ENCODE data around the gene CLCN7. TPM values are rescaled to one million over a fixed set of nuclear protein-coding genes. Genes with fewer than 3 reads are reported as not detected.
A peak's percentile ranks its signal among the peaks of the same experiment; 100 is the strongest.

Gene CLCN7
- total and polyA plus RNA-seq, 5 donors from 2014 or later = 22.0 to 104 (median 24.5) TPM

DNA sequence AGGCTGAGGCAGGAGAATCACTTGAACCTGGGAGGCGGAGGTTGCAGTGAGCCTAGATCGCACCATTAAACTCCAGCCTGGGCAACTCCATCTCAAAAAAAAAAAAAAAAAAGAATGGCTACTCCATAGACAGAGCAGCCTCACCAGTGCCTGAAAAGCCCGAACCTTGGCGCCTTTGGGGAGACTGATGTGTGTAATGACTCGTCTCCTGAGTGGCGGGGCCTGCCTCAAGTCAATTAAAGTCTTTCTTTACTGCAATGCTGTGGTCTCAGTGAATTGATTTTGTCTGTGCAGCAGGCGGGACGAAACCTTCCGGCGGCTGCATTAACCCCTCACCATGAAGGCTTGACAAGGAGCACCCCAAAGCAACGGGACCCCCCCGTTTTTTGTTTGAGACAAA, 50.8 kb downstream of the CLCN7 start:
- Histone ChIP-seq H3K27ac (ENCODE audit: insufficient read depth, low read length, poor library complexity, severe bottlenecking) (no peak overlapping the region), H3K36me3 (ENCODE audit: control insufficient read depth, insufficient read depth, low read length) (no peaks in the 10 kb centered on the region), H3K4me1 (ENCODE audit: control insufficient read depth, insufficient read depth, low read length, poor library complexity, severe bottlenecking) (peaks cover 21% of the 10 kb centered on the region), H3K4me3 (ENCODE audit: low read depth, low read length) (no peak overlapping the region), H3K9me3 (ENCODE audit: control insufficient read depth in 2 of 2, low read length in 2 of 2) (no peaks in the 10 kb centered on the region), H3K27me3 (ENCODE audit: control insufficient read depth, insufficient read depth, low read length) (no peaks in the 10 kb centered on the region)
- Mint-ChIP-seq H3K4me1 (peaks cover 2 to 16% (median 12%) of the 10 kb centered on the region in 4 donors), H3K36me3 (no peaks in the 10 kb centered on the region), H3K4me3 (peak overlapping the region in 2 of 4 donors; percentile 23 to 24), H3K9me3 (peaks cover 0 to 1% (median 0%) of the 10 kb centered on the region in 7 donors), H3K27ac (no peak overlapping the region), H3K27me3 (peaks cover 9% of the 10 kb centered on the region)
- ATAC-seq (ENCODE audit: low read depth in 2 of 2) (no peak), DNase-seq (no peak)

DNA sequence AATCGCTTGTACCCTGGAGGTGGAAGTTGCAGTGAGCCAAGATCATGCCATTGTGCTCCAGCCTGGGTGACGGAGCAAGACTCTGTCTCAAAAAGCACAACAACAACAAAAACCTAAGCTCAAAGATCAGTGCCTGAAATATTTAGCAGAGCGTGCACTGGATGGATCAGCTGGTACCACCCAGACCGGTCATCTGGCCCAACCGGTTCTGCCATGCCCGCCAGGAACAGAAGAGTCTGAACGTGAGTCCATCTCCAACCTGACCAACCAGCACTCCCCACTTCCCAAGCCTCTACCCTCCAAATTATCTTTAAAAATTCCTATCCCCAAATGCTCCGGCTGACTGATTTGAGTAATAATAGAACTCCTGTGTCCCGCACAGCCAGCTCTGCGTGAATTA, 52.8 kb downstream of the CLCN7 start:
- Mint-ChIP-seq H3K27ac (peak overlapping the region; percentile 84 to 98 (median 85)), H3K4me3 (peak overlapping the region; percentile 33 to 71 (median 46)), H3K9me3 (peaks cover 0 to 1% (median 0%) of the 10 kb centered on the region in 7 donors), H3K36me3 (no peaks in the 10 kb centered on the region), H3K4me1 (peaks cover 2 to 24% (median 12%) of the 10 kb centered on the region in 4 donors), H3K27me3 (peaks cover 9% of the 10 kb centered on the region)
- Histone ChIP-seq H3K9me3 (ENCODE audit: control insufficient read depth in 2 of 2, low read length in 2 of 2) (no peaks in the 10 kb centered on the region), H3K4me1 (ENCODE audit: control insufficient read depth, insufficient read depth, low read length, poor library complexity, severe bottlenecking) (peaks cover 16% of the 10 kb centered on the region), H3K27ac (ENCODE audit: insufficient read depth, low read length, poor library complexity, severe bottlenecking) (peak overlapping the region; percentile 5), H3K36me3 (ENCODE audit: control insufficient read depth, insufficient read depth, low read length) (no peaks in the 10 kb centered on the region), H3K27me3 (ENCODE audit: control insufficient read depth, insufficient read depth, low read length) (no peaks in the 10 kb centered on the region), H3K4me3 (ENCODE audit: low read depth, low read length) (no peak overlapping the region)
- DNase-seq (no peak), ATAC-seq (ENCODE audit: low read depth in 2 of 2) (no peak)

DNA sequence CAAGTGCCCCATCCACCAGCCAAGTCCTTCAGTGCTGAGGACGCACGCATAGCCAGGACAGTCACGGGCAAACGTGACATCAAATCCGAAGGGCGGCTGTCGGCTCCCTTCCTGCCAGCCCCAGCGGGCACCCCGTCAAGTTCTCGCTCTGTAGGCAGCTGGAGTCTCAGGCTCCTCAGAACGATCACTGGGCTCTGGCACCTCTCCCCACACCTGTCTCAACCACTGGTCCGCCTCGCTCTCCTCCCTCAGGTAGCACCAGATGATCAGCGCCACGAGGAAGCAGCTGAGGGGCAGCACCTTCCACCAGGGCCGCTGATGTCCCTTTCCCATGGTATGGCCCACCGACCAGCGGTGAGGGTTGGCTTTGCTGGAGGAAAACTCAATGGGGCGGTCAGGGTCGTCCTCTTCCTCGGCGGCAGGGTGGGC, 54.7 kb downstream of the CLCN7 start:
- H3K9me3 ChIP-seq (ENCODE audit: control insufficient read depth in 2 of 2, low read length in 2 of 2) = no peaks in the 10 kb centered on the region
- no peak for ATAC-seq (ENCODE audit: low read depth in 2 of 2)
- no peaks in the 10 kb centered on the region for H3K27me3 ChIP-seq (ENCODE audit: control insufficient read depth, insufficient read depth, low read length)
- DNase-seq = peak in 1 of 3 donors; percentile 21
- no peaks in the 10 kb centered on the region for H3K36me3 Mint-ChIP-seq
- H3K4me1 Mint-ChIP-seq = peaks cover 2 to 32% (median 17%) of the 10 kb centered on the region in 4 donors
- H3K27ac Mint-ChIP-seq = peak overlapping the region; percentile 79 to 98 (median 97)
- peaks cover 0 to 1% (median 0%) of the 10 kb centered on the region in 7 donors for H3K9me3 Mint-ChIP-seq
- peaks cover 9% of the 10 kb centered on the region for H3K27me3 Mint-ChIP-seq
- no peaks in the 10 kb centered on the region for H3K36me3 ChIP-seq (ENCODE audit: control insufficient read depth, insufficient read depth, low read length)
- H3K4me3 ChIP-seq (ENCODE audit: low read depth, low read length) = peak overlapping the region; percentile 53
- H3K4me3 Mint-ChIP-seq = peak overlapping the region; percentile 92 to 97 (median 96)
- peak overlapping the region; percentile 90 for H3K27ac ChIP-seq (ENCODE audit: insufficient read depth, low read length, poor library complexity, severe bottlenecking)
- peaks cover 17% of the 10 kb centered on the region for H3K4me1 ChIP-seq (ENCODE audit: control insufficient read depth, insufficient read depth, low read length, poor library complexity, severe bottlenecking)

DNA sequence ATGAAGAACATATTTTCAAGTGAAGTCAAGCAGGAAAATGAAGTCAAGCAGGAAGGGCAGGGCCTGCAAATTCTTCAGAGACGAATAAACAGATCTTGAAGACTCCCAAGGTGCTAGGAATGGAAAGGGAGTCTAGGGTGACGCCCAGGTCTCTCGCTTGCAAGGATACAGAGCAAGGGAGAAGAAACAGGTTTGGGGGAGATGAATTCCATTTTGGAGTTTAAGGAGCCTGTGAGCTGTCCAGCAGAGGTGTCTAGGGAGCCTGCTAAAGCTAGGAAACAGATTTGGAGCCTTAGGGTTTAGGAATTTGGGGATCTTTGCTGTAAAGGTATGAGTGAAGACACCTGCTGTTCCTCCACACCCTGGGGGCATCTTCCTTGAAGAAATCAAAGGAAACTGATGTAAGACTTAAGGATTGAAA, 58.3 kb downstream of the CLCN7 start:
- Mint-ChIP-seq H3K4me1 (peaks cover 6 to 51% (median 25%) of the 10 kb centered on the region in 4 donors), H3K9me3 (no peaks in the 10 kb centered on the region), H3K27me3 (peaks cover 9% of the 10 kb centered on the region), H3K27ac (peak overlapping the region in 1 of 3 donors; percentile 62), H3K4me3 (peak overlapping the region in 3 of 4 donors; percentile 32 to 78 (median 44)), H3K36me3 (peaks cover 4% of the 10 kb centered on the region)
- DNase-seq (no peak), ATAC-seq (ENCODE audit: low read depth in 2 of 2) (no peak)
- Histone ChIP-seq H3K27me3 (ENCODE audit: control insufficient read depth, insufficient read depth, low read length) (no peaks in the 10 kb centered on the region), H3K9me3 (ENCODE audit: control insufficient read depth in 2 of 2, low read length in 2 of 2) (no peaks in the 10 kb centered on the region), H3K27ac (ENCODE audit: insufficient read depth, low read length, poor library complexity, severe bottlenecking) (no peak overlapping the region), H3K4me3 (ENCODE audit: low read depth, low read length) (no peak overlapping the region), H3K36me3 (ENCODE audit: control insufficient read depth, insufficient read depth, low read length) (peaks cover 7% of the 10 kb centered on the region), H3K4me1 (ENCODE audit: control insufficient read depth, insufficient read depth, low read length, poor library complexity, severe bottlenecking) (peaks cover 40% of the 10 kb centered on the region)

DNA sequence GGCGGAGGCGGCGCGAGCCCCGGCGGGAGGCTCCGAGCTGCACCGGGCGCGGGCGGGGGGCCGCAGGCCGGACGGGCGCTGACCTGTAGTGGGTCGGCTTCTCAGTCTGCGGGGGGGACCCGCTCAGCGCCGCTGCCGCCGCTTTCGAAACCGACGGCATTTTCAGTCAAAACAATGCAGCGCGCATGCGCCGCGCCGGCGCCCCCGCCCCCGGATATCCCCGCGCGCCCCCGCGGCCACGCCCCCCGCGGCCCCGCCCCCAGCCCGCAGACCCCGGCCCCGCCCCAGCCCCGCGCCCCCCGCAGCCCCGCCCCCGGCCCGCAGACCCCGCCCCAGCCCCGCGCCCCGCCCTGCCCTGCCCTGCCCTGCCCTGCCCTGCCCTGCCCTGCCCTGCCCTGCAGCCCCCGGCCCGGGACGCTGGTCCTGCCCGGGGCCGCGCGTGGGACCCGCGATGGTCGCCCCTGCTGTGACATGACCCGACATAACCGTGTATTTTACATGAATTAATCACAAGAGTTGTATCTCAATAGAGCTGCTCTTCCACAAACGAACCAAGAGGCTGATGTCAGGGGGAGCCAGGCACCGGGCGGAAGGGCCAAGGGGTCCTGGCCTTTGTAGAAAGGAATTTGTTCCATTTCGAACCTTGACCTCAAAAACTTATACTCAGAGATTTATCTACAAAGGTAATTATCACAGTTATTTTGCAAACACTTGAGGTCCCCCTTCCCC, 60.1 kb downstream of the CLCN7 start, which contains the start of gene UNKL:
Gene UNKL, minus strand, starts transcription at position 173 of the 729 bp plus-strand sequence. Its CDS starts 13 bp downstream, at position 160.
- H3K4me3 ChIP-seq (ENCODE audit: low read depth, low read length) = peak within 1 kb of the TSS; percentile 37

DNA sequence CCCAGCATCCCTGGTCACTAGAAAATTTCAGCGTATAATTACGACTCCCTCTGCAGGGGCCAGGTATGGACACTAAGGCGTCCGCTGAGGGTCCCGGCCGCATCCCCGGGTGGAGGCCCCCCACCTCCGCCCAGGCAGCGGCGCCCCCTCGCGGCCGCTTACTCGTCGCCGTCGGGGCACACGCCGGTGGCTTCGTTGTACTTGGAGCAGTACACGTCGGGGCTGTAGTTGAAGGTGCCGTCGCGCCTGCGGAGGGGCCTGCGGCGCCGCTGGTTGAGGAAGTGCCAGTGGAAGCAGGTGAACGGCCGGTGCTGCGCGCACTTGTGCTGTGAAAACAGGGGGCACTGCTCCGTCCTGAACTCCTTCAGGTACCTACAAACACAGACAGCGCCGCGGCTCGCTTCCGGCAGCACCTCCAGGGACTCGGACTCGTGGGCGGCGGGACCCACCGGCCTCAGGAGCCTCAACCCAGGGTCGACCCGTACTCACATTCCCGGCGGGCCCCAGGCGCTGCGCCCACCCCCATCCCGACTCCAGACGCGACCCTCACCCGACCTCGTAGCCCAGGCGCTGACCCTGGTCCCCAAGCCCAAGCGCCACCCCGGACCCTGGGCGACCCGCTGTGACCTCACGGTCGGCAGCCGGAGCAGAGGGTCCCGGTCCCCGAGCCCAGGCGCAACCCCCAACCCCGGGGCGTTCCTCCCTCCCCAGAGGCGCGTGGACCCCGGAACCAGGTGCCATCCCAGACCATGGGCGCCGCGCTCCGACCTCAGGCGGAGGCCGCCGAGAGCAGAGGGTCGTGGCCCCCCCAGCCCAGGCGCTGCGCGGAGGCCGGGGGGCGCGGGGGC, 60.9 kb downstream of the CLCN7 start:
- Histone ChIP-seq H3K9me3 (ENCODE audit: control insufficient read depth in 2 of 2, low read length in 2 of 2) (no peaks in the 10 kb centered on the region), H3K27me3 (ENCODE audit: control insufficient read depth, insufficient read depth, low read length) (no peaks in the 10 kb centered on the region), H3K36me3 (ENCODE audit: control insufficient read depth, insufficient read depth, low read length) (peaks cover 15% of the 10 kb centered on the region), H3K4me1 (ENCODE audit: control insufficient read depth, insufficient read depth, low read length, poor library complexity, severe bottlenecking) (peaks cover 24% of the 10 kb centered on the region), H3K27ac (ENCODE audit: insufficient read depth, low read length, poor library complexity, severe bottlenecking) (peak overlapping the region; percentile 84), H3K4me3 (ENCODE audit: low read depth, low read length) (peak overlapping the region; percentile 37)
- Mint-ChIP-seq H3K4me1 (peaks cover 5 to 52% (median 22%) of the 10 kb centered on the region in 4 donors), H3K27me3 (no peaks in the 10 kb centered on the region), H3K9me3 (no peaks in the 10 kb centered on the region), H3K4me3 (peak overlapping the region; percentile 87 to 94 (median 89)), H3K27ac (peak overlapping the region; percentile 56 to 90 (median 77)), H3K36me3 (peaks cover 4% of the 10 kb centered on the region)
- ATAC-seq (ENCODE audit: low read depth in 2 of 2) (peak; percentile 62 to 65), DNase-seq (peak; percentile 44 to 84 (median 53))

More for the DNA sequence above, 60.1 kb downstream of the CLCN7 start, which contains the start of gene UNKL:
- ATAC-seq (ENCODE audit: low read depth in 2 of 2) (peak; percentile 63 to 65), DNase-seq (peak; percentile 76 to 78 (median 76))
- H3K36me3 Mint-ChIP-seq = peaks cover 4% of the 10 kb centered on the region
- no peaks in the 10 kb centered on the region for H3K27me3 Mint-ChIP-seq
- Histone ChIP-seq H3K27ac (ENCODE audit: insufficient read depth, low read length, poor library complexity, severe bottlenecking) (peak within 1 kb of the TSS; percentile 84), H3K9me3 (ENCODE audit: control insufficient read depth in 2 of 2, low read length in 2 of 2) (no peaks in the 10 kb centered on the region), H3K36me3 (ENCODE audit: control insufficient read depth, insufficient read depth, low read length) (peaks cover 15% of the 10 kb centered on the region), H3K27me3 (ENCODE audit: control insufficient read depth, insufficient read depth, low read length) (no peaks in the 10 kb centered on the region), H3K4me1 (ENCODE audit: control insufficient read depth, insufficient read depth, low read length, poor library complexity, severe bottlenecking) (peaks cover 27% of the 10 kb centered on the region)
- peaks cover 4 to 46% (median 15%) of the 10 kb centered on the region in 4 donors for H3K4me1 Mint-ChIP-seq
- H3K27ac Mint-ChIP-seq = peak within 1 kb of the TSS; percentile 84 to 99 (median 90)
- peak within 1 kb of the TSS; percentile 87 to 94 (median 89) for H3K4me3 Mint-ChIP-seq
- H3K9me3 Mint-ChIP-seq = no peaks in the 10 kb centered on the region

DNA sequence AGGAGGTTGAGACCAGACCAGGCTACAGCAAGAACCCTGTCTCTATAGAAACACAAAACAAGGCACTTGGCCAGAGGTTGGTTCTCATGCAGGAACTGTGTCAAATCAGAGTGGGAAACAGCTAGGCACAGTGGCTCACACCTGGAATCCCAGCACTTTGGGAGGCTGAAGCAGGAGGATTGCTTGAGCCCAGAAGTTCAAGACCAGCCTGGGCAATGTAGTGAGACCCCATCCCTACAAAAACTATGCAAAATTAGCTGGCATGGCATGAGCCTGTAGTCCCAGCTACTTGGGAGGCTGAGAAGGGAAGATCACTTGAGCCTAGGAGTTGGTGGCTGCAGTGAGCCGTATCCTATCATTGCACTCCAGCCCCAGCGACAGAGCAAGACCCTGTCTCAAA, 62.0 kb downstream of the CLCN7 start:
- Mint-ChIP-seq H3K27ac (peak overlapping the region in 2 of 3 donors; percentile 77 to 88), H3K36me3 (peaks cover 4% of the 10 kb centered on the region), H3K27me3 (no peaks in the 10 kb centered on the region), H3K4me3 (peak overlapping the region; percentile 73 to 90 (median 88)), H3K9me3 (no peaks in the 10 kb centered on the region), H3K4me1 (peaks cover 5 to 53% (median 25%) of the 10 kb centered on the region in 4 donors)
- Histone ChIP-seq H3K4me1 (ENCODE audit: control insufficient read depth, insufficient read depth, low read length, poor library complexity, severe bottlenecking) (peaks cover 32% of the 10 kb centered on the region), H3K27me3 (ENCODE audit: control insufficient read depth, insufficient read depth, low read length) (no peaks in the 10 kb centered on the region), H3K9me3 (ENCODE audit: control insufficient read depth in 2 of 2, low read length in 2 of 2) (no peaks in the 10 kb centered on the region), H3K27ac (ENCODE audit: insufficient read depth, low read length, poor library complexity, severe bottlenecking) (no peak overlapping the region), H3K4me3 (ENCODE audit: low read depth, low read length) (no peak overlapping the region), H3K36me3 (ENCODE audit: control insufficient read depth, insufficient read depth, low read length) (peaks cover 15% of the 10 kb centered on the region)
- ATAC-seq (ENCODE audit: low read depth in 2 of 2) = no peak
- DNase-seq = no peak
